B cell (primary cell): ENCODE measurements around the gene LENEP. TPM values are rescaled to one million over a fixed set of nuclear protein-coding genes. Genes with fewer than 3 reads are reported as not detected.

ENCODE experiments used
- ATAC-seq: fragments of 200-7000 bp; cut with Tn5 transposase; one replicate; pipeline ENCODE4 v1.10.0; 2021; ENCODE audit warnings: low read depth, mild to moderate bottlenecking, moderate number of reproducible peaks, moderate library complexity
- CTCF ChIA-PET: fragments of 350-600 bp; sonication (Branson Sonifier 250); formaldehyde crosslinking; loops from one replicate; lab custom pipeline; 2021; ENCODE audit warnings: antibody characterized with exemption, inconsistent platforms; lab: Charles Lee
- POLR2A ChIA-PET: fragments of 350-600 bp; sonication (Branson Sonifier 250); formaldehyde crosslinking; loops from one replicate; lab custom pipeline; 2021; ENCODE audit warnings: antibody characterized with exemption; lab: Charles Lee
- DNase-seq: peaks from one replicate; pipeline ENCODE4 v3.0.0; 2013
- H2AFZ ChIP-seq: 2 replicates; pipeline ENCODE4 v1.6.1; 2012; ENCODE audit warnings: mild to moderate bottlenecking, low read depth, low read length; ENCODE audit not compliant: insufficient read depth, poor library complexity, severe bottlenecking
- H3K27ac ChIP-seq, 2 donors: 1 replicate in 1 of 2; 2 replicates in 1 of 2; pipeline ENCODE4 v1.5.1; 2012 to 2013; ENCODE audit warnings: low read length in 2 of 2, mild to moderate bottlenecking in 2 of 2, moderate library complexity in 1 of 2
- H3K27me3 ChIP-seq, 4 experiments: fragments of 200-600 bp in 1 of 4; sonication (generic) in 1 of 4; replicated peaks in 1 of 4; 1 replicate in 2 of 4; 2 replicates in 2 of 4; pipeline versions ENCODE4 v1.6.1 to v1.7.0; 2013 to 2016; ENCODE audit warnings: low read length in 3 of 4, mild to moderate bottlenecking in 2 of 4, mixed read lengths in 1 of 4, moderate library complexity in 1 of 4; ENCODE audit not compliant: insufficient read depth in 4 of 4, control insufficient read depth in 3 of 4; ENCODE audit errors: control extremely low read depth in 1 of 4
- H3K36me3 ChIP-seq, 2 experiments: replicated peaks in 1 of 2; 1 replicate in 1 of 2; 2 replicates in 1 of 2; pipeline versions ENCODE4 v1.6.1 to v1.7.1; 2013; ENCODE audit warnings: low read length in 1 of 2; ENCODE audit not compliant: insufficient read depth in 2 of 2, control insufficient read depth in 1 of 2; ENCODE audit errors: control extremely low read depth in 1 of 2, extremely low read depth in 1 of 2
- H3K4me1 ChIP-seq, 2 donors: fragments of 200-600 bp in 1 of 2; sonication (generic) in 1 of 2; 1 replicate in 1 of 2; 2 replicates in 1 of 2; pipeline versions ENCODE4 v1.5.1 to v1.6.1; 2013 to 2017; ENCODE audit warnings: low read length in 2 of 2; ENCODE audit not compliant: control insufficient read depth in 2 of 2, insufficient read depth in 2 of 2
- H3K4me2 ChIP-seq: replicated peaks from 2 replicates; pipeline ENCODE3; 2012; ENCODE audit warnings: mild to moderate bottlenecking, low read depth, low read length; ENCODE audit not compliant: poor library complexity, severe bottlenecking
- H3K4me3 ChIP-seq, 5 experiments: fragments of 200-600 bp in 1 of 5; sonication (generic) in 1 of 5; 1 replicate in 3 of 5; 2 replicates in 2 of 5; pipeline versions ENCODE4 v1.5.1 to v1.7.0; 2011 to 2016; ENCODE audit warnings: low read length in 4 of 5, mild to moderate bottlenecking in 4 of 5, low read depth in 2 of 5, control low read depth in 1 of 5, moderate library complexity in 1 of 5; ENCODE audit not compliant: insufficient read depth in 1 of 5; ENCODE audit errors: control extremely low read depth in 1 of 5, extremely low read depth in 1 of 5
- H3K79me2 ChIP-seq: fragments of 200-600 bp; sonication (generic); one replicate; pipeline ENCODE4 v1.6.0; 2016; ENCODE audit warnings: low read length; ENCODE audit not compliant: control insufficient read depth, insufficient read depth
- H3K9ac ChIP-seq: fragments of 200-600 bp; sonication (generic); 2 replicates; pipeline ENCODE4 v1.6.1; 2017; ENCODE audit warnings: mild to moderate bottlenecking, low read length, moderate library complexity
- H3K9me3 ChIP-seq, 3 donors: one replicate each; pipeline versions ENCODE4 v1.6.1 to v1.7.1; 2013; ENCODE audit warnings: low read length in 2 of 3; ENCODE audit not compliant: control insufficient read depth in 2 of 3, insufficient read depth in 1 of 3; ENCODE audit errors: control extremely low read depth in 1 of 3
- H4K20me1 ChIP-seq: 2 replicates; pipeline ENCODE4 v1.6.0; 2012; ENCODE audit warnings: mild to moderate bottlenecking, low read length; ENCODE audit not compliant: insufficient read depth, control insufficient read depth, poor library complexity, severe bottlenecking
- H3K27ac Mint-ChIP-seq: one replicate; pipeline ENCODE4 v1.8.0; 2021; ENCODE audit warnings: mixed read lengths
- H3K27me3 Mint-ChIP-seq: one replicate; pipeline ENCODE4 v1.8.0; 2021; ENCODE audit warnings: mixed read lengths
- H3K4me1 Mint-ChIP-seq: one replicate; pipeline ENCODE4 v1.8.0; 2021; ENCODE audit warnings: mixed read lengths
- H3K4me3 Mint-ChIP-seq: one replicate; pipeline ENCODE4 v1.8.0; 2021; ENCODE audit warnings: mixed read lengths
- H3K9me3 Mint-ChIP-seq: one replicate; pipeline ENCODE4 v1.8.0; 2022; ENCODE audit warnings: mixed read lengths; ENCODE audit not compliant: insufficient read depth
- EZH2 ChIP-seq: IDR thresholded peaks from 2 replicates; pipeline ENCODE4 v1.6.1; 2012; ENCODE audit warnings: borderline replicate concordance, low read depth, mild to moderate bottlenecking, moderate library complexity, low read length; ENCODE audit not compliant: insufficient read depth, poor library complexity, severe bottlenecking
- WGBS: methylation state at CpG from one replicate; pipeline ENCODE4 v1.1.5; 2013; ENCODE audit warnings: missing lambda C conversion rate; ENCODE audit not compliant: insufficient coverage; 5-methylcytosine and 5-hydroxymethylcytosine counted together
- intact Hi-C: fragments of 100-400 bp; cut with micrococcal nuclease; formaldehyde crosslinking; loops from one replicate; pipeline ENCODE4 v1.10.0; 2022
- polyA plus RNA-seq: library from polyadenylated mRNA; depleted of rRNA; stranded (reverse); fragments of >200 nt; gene quantifications from 2 replicates; pipeline ENCODE4 v1.2.3, GENCODE V29; 2012
- total RNA-seq, 2 donors: library from RNA; stranded (reverse); fragments of 120-200 nt in 1 of 2; gene quantifications; 1 replicate in 1 of 2; 2 replicates in 1 of 2; pipeline versions ENCODE4 v1.2.3 to v1.2.4, GENCODE V29; 2013 to 2022
- TF ChIP-seq, protein P1 (sequence below): fragments of 200-600 bp; IDR thresholded peaks from one replicate; pipeline ENCODE4 v1.8.0; 2022; ENCODE audit warnings: antibody characterized with exemption, mild to moderate bottlenecking

Gene LENEP
- total and polyA plus RNA-seq, 2 donors (not counting 1 experiment from before 2014, with no cell fraction given), result 2.0 TPM; not detected in 1

- ChIA-PET POLR2A (no interaction called here), CTCF (interaction anchor here (0.7 to 6.5 kb wide), 4 partner anchors 13 to 60 kb away, joined by 3 to 38 read pairs (median 4); partner anchors contain the start of genes CKS1B, FLAD1 and SHC1)
- peaks cover 0 to 34% of the 10 kb centered on the region in 2 experiments for H3K36me3 ChIP-seq
- intact Hi-C loops, result loop anchor here (5.0 kb wide), 1 partner anchor 352 kb away; the partner anchor contains the start of gene ADAR
- no peak for ATAC-seq
- no peak overlapping the region for H3K4me2 ChIP-seq
- no peak overlapping the region for H3K27ac ChIP-seq
- peaks cover 36% of the 10 kb centered on the region for H4K20me1 ChIP-seq
- peak overlapping the region; percentile 50 for H3K4me3 Mint-ChIP-seq
- no peaks in the 10 kb centered on the region for H3K27me3 ChIP-seq
- no peaks in the 10 kb centered on the region for H3K9me3 Mint-ChIP-seq
- no peak for TF ChIP-seq EZH2
- no peak for DNase-seq
- H3K4me1 Mint-ChIP-seq, result peaks cover 50% of the 10 kb centered on the region
- H2AFZ ChIP-seq, result no peak overlapping the region
- no peaks in the 10 kb centered on the region for H3K27me3 Mint-ChIP-seq
- H3K4me3 ChIP-seq, result no peak overlapping the region
- H3K79me2 ChIP-seq, result peaks cover 72% of the 10 kb centered on the region
- H3K9ac ChIP-seq, result no peak overlapping the region
- H3K4me1 ChIP-seq, result peaks cover 38 to 53% of the 10 kb centered on the region in 2 donors
- H3K27ac Mint-ChIP-seq, result peak overlapping the region; percentile 61
- 96% methylated on average over 4 of the region's 7 CpGs for WGBS
- H3K9me3 ChIP-seq, result no peaks in the 10 kb centered on the region
Observed at GRCh38 chr1:154959426-154959780, 34.0 kb upstream of the LENEP start.

GRCh38 chr1:154960446-154961136, 32.8 kb upstream of the LENEP start:
- Histone ChIP-seq H2AFZ (peak overlapping the region; percentile 8), H3K4me3 (peak overlapping the region; percentile 62 to 91 (median 81)), H3K27me3 (no peaks in the 10 kb centered on the region), H3K79me2 (peaks cover 65% of the 10 kb centered on the region), H3K9me3 (no peaks in the 10 kb centered on the region), H3K9ac (peak overlapping the region; percentile 86), H3K4me2 (peak overlapping the region; percentile 94), H3K36me3 (peaks cover 6 to 40% of the 10 kb centered on the region in 2 experiments), H4K20me1 (peaks cover 27% of the 10 kb centered on the region), H3K27ac (peak overlapping the region; percentile 76 to 96), H3K4me1 (peaks cover 26 to 41% of the 10 kb centered on the region in 2 donors)
- DNase-seq, result no peak
- Mint-ChIP-seq H3K4me1 (peaks cover 38% of the 10 kb centered on the region), H3K27ac (peak overlapping the region; percentile 93), H3K4me3 (peak overlapping the region; percentile 91), H3K27me3 (no peaks in the 10 kb centered on the region), H3K9me3 (no peaks in the 10 kb centered on the region)
- POLR2A ChIA-PET, result interaction anchor here (0.5 to 2.5 kb wide), 10 partner anchors 14 to 189 kb away, joined by 3 to 26 read pairs (median 6); partner anchors contain the start of genes CKS1B and PMVK
- 5% methylated on average over 3 of the region's 10 CpGs for WGBS
- TF ChIP-seq, protein P1, sequence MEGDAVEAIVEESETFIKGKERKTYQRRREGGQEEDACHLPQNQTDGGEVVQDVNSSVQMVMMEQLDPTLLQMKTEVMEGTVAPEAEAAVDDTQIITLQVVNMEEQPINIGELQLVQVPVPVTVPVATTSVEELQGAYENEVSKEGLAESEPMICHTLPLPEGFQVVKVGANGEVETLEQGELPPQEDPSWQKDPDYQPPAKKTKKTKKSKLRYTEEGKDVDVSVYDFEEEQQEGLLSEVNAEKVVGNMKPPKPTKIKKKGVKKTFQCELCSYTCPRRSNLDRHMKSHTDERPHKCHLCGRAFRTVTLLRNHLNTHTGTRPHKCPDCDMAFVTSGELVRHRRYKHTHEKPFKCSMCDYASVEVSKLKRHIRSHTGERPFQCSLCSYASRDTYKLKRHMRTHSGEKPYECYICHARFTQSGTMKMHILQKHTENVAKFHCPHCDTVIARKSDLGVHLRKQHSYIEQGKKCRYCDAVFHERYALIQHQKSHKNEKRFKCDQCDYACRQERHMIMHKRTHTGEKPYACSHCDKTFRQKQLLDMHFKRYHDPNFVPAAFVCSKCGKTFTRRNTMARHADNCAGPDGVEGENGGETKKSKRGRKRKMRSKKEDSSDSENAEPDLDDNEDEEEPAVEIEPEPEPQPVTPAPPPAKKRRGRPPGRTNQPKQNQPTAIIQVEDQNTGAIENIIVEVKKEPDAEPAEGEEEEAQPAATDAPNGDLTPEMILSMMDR, result no peak
- no peak for TF ChIP-seq EZH2
- ATAC-seq, result no peak
- CTCF ChIA-PET, result interaction anchor here (0.7 to 6.5 kb wide), 10 partner anchors 8 to 101 kb away, joined by 3 to 61 read pairs (median 8); partner anchors contain the start of genes CKS1B, LENEP, PMVK and SHC1
- intact Hi-C loops, result loop anchor here (1.0 to 2.0 kb wide), 5 partner anchors 13 to 402 kb away; partner anchors contain the start of genes FLAD1 and UBE2Q1
